Fibroblast of lung (primary cell): ENCODE measurements around the gene EYA2.

Source experiments
- CTCF ChIP-seq, 2 donors: IDR thresholded peaks in 1 of 2; conservative IDR thresholded peaks in 1 of 2; 1 replicate in 1 of 2; 2 replicates in 1 of 2; pipeline ENCODE4 v1.5.1; 2011 to 2012; ENCODE audit warnings: low read length in 2 of 2, control low read depth in 1 of 2, inconsistent platforms in 1 of 2, low read depth in 1 of 2, mild to moderate bottlenecking in 1 of 2
- EZH2 ChIP-seq: IDR thresholded peaks from 2 replicates; pipeline ENCODE4 v1.5.1; 2012; ENCODE audit warnings: low read length, control low read depth, mild to moderate bottlenecking; ENCODE audit errors: missing control alignments

- TF ChIP-seq CTCF (conservative IDR thresholded peaks at IDR 0.05 in 1 of 2, IDR thresholded peaks at IDR 0.05 in 1 of 2; ENCODE audit: low read depth in 1 of 2, low read length in 2 of 2) (no peak), EZH2 (no peak)
These were observed 113.4 kb downstream of the EYA2 start for GRCh38 chr20:47007826-47008655.
